KOPT-K1 (cell line): Measurements from ENCODE around the gene NOTCH2NLA.
"Not testable (repeated sequence)": the region's sequence is repeated elsewhere in the genome, so short reads cannot be mapped to it uniquely, and the experiment has no call there.

Source experiments
- H3K27ac ChIP-seq: fragments of 200-600 bp; sonication (generic); 2 replicates; pipeline ENCODE4 v1.5.1; 2016; ENCODE audit warnings: antibody characterized with exemption, mild to moderate bottlenecking, low read depth, low read length; ENCODE audit not compliant: poor library complexity, severe bottlenecking
- H3K36me3 ChIP-seq: fragments of 200-600 bp; sonication (generic); 2 replicates; pipeline ENCODE4 v1.5.1; 2017; ENCODE audit warnings: antibody characterized with exemption, mild to moderate bottlenecking, low read length, moderate library complexity; ENCODE audit not compliant: insufficient read depth
- H3K9me3 ChIP-seq: fragments of 200-600 bp; sonication (generic); 2 replicates; pipeline ENCODE4 v1.5.1; 2017; ENCODE audit warnings: antibody characterized with exemption, low read length, mild to moderate bottlenecking; ENCODE audit not compliant: insufficient read depth, poor library complexity, severe bottlenecking

NOTCH2NLA gene

GRCh38 chr1:146248643-146249042 lies 19.8 kb upstream of the NOTCH2NLA start:
- H3K27ac ChIP-seq, result not testable (repeated sequence)

GRCh38 chr1:146236626-146237025 lies 7.8 kb upstream of the NOTCH2NLA start:
- H3K36me3 ChIP-seq, H3K9me3 ChIP-seq, H3K27ac ChIP-seq: not testable (repeated sequence)

More at GRCh38 chr1:146248643-146249042, 19.8 kb upstream of the NOTCH2NLA start:
- not testable (repeated sequence) for H3K36me3 ChIP-seq, H3K9me3 ChIP-seq

GRCh38 chr1:146236026-146236601 lies 7.3 kb upstream of the NOTCH2NLA start:
- H3K9me3 ChIP-seq, H3K36me3 ChIP-seq, H3K27ac ChIP-seq: not testable (repeated sequence)

DNA sequence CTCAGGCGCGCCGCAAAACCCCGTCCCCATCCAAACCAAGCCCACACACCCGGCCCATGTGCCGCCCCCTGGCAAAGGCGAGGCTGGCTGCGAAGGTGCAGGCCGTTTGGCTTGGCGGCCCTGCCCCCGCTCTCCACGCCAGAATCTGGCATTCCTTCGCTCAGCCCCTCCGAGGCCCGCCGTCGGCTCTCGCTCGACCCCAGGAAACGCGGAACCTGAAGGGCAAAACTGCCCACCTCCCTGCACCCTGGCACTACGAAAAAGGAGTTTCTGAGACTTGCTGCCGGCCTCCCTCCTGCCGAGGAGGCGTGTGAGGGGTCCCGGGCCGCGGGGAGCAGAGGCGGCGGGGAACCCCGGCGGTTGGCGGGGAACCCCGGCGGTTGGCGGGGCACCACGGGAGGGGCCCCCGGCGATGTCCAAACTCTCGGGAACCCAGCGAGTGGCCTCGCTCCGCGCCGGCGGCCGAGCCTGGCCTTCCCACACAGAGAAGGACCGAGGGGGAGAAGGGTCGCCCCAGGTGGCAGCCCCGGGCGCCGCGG lies 608 bp downstream of the NOTCH2NLA start:
- not testable (repeated sequence) for H3K36me3 ChIP-seq, H3K9me3 ChIP-seq
- H3K27ac ChIP-seq, result peak overlapping the region; percentile 40

- not testable (repeated sequence) for H3K27ac ChIP-seq, H3K9me3 ChIP-seq, H3K36me3 ChIP-seq
These were observed 54.3 kb downstream of the NOTCH2NLA start for GRCh38 chr1:146174531-146174930.

DNA sequence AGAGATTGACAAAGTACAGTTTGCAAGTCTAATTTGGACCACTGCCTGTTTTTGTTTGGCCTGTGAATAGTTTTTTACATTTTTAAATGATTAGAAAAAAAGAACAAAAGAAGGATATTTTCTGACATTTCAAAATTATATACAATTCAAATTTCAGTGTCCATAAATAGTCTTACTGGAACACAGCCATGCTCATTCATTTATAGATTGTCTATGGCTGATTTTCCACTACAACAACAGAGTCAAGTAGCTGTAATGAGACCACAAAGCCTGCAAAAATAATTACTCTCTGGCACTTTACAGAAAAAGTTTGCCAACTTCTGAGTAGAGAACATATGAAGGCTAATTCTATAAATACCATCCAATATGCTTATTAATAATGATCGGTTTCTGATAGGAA lies 61.1 kb downstream of the NOTCH2NLA start:
- not testable (repeated sequence) for H3K9me3 ChIP-seq, H3K27ac ChIP-seq, H3K36me3 ChIP-seq

DNA sequence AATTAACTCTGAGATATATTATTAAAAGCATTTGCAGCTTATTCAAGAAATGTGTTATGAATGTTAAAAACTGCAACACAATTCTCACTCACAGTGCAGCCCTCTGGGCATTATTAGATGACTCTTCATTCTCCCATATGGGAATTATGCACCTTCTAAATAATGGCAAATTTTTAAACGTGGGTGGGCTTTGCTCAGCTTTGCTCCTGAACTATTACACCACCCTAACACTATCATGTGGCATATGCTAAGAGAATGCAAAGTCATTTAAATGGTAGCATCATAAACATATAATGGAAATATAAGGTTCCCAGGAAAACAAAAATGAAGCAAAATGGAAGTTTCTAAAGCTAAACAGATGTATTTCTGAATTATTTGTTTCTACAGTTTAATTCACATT lies 61.5 kb downstream of the NOTCH2NLA start:
- not testable (repeated sequence) for H3K27ac ChIP-seq, H3K9me3 ChIP-seq, H3K36me3 ChIP-seq

DNA sequence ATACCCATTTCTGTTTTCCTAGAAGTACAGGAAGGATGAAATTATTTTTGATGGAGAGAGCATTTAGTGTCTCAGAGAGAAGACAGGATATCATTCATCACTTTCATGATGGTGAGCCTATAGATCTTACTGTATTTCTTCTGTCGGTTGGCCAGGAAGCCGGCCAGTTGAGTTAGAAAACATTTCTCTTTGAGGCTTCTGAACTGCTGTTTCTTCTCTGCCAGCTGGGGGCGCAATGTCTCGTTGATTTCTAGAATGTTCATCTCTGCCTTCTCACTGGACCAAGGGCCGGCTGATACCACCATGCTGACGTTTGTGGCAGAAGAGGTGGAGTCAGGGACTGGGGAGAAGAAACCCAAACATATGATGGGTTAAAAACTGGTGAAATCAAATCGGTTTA lies 84.4 kb downstream of the NOTCH2NLA start, which contains the start of gene NBPF10:
TSS of gene NBPF10 (minus strand) at position 340 of the 400 bp plus-strand sequence. CDS start at position 305, 35 bp downstream.
- H3K36me3 ChIP-seq, H3K27ac ChIP-seq: not testable (repeated sequence)

More for the DNA sequence above, 84.4 kb downstream of the NOTCH2NLA start, which contains the start of gene NBPF10:
- H3K9me3 ChIP-seq, result not testable (repeated sequence)
